ENCODE measurements around the gene ZNF79. TPM values are rescaled to one million over a fixed set of nuclear protein-coding genes. Genes with fewer than 3 reads are reported as not detected.

The ZNF79 gene
- total RNA-seq, 1 donor from 2014 or later, result 14.1 TPM

DNA sequence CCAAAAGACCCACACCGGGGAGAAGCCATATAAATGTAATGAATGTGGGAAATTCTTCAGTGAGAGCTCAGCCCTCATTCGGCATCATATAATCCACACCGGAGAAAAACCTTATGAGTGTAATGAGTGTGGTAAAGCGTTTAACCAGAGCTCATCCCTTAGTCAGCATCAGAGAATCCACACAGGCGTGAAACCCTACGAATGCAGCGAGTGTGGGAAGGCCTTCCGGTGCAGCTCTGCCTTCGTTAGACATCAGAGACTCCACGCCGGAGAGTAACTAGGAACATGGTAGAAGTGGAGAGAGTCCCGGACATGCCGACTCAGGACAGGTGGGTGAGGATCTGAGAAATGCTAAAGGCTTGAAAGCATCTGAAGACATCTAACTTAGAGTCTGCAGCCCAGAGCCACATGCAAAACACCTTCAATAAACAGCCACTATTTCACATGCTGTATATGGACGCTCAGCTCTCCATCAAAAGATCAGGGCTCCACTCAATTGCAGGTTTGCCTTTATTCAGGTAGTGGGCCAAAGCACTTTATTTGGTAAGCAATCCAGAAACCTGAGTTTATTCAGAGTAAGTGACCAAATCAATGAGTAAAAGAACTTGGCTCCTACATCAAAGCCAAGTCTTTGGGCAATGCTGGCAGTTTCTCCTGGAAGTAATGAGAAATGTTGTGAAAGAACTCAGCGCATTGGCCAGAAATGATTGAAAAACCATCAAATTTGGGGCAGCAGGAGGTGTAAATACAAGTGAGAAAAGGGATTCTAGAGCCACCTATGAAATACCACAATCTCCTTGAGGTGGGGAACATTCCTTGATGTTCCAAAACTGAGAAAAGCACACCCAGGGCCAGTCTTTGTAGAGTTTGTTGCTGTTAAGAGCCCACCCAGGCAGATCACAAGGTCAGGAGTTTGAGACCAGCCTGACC, 21.0 kb downstream of the ZNF79 start:
- Mint-ChIP-seq H3K4me1 (ENCODE audit: unreplicated experiment) (peaks cover 28% of the 10 kb centered on the region), H3K9me3 (no peaks in the 10 kb centered on the region), H3K4me3 (no peak overlapping the region), H3K27ac (peak overlapping the region; percentile 45), H3K36me3 (peaks cover 75% of the 10 kb centered on the region), H3K27me3 (no peaks in the 10 kb centered on the region)
- DNase-seq (ENCODE audit: extremely low spot score, unreplicated experiment), result no peak
- TF ChIP-seq, protein P1, sequence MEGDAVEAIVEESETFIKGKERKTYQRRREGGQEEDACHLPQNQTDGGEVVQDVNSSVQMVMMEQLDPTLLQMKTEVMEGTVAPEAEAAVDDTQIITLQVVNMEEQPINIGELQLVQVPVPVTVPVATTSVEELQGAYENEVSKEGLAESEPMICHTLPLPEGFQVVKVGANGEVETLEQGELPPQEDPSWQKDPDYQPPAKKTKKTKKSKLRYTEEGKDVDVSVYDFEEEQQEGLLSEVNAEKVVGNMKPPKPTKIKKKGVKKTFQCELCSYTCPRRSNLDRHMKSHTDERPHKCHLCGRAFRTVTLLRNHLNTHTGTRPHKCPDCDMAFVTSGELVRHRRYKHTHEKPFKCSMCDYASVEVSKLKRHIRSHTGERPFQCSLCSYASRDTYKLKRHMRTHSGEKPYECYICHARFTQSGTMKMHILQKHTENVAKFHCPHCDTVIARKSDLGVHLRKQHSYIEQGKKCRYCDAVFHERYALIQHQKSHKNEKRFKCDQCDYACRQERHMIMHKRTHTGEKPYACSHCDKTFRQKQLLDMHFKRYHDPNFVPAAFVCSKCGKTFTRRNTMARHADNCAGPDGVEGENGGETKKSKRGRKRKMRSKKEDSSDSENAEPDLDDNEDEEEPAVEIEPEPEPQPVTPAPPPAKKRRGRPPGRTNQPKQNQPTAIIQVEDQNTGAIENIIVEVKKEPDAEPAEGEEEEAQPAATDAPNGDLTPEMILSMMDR (conservative IDR thresholded peaks at IDR 0.05), result no peak

DNA sequence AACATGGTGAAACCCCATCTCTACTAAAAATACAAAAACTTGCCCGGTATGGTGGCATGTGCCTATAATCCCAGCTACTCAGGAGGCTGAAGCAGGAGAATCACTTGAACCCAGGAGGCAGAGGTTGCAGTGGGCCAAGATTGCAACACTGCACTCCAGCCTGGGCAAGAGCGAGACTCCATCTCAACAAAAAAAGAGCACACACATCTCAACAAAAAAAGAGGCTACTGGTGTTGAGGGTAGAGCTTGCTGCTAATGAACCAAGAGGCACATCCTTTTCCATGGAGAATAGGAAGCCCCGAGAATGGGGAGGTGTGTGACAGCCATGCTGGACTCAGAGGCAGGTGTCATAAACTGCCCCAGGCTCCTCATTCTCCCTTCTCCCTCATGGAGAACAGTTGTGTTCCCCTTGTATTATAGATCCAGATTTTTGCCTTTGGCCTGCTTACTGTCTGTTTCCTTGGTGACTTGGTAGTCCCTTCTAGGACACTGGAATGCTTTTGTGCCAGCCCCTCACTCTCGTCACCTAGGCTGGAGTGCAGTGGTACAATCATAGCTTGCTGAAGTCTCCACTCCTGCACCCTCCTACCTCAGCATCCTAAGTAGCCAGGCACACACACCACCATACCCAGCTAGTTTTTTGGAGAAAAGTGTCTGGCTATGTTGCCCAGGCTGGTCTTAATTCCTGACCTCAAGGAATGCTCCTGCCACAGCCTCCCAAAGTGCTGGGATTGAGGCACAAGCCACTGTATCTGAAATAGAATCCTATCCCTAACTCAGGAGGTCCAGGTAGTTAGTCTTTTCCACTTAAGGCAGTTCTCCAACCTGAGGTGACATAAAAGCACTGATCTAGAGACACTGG, 21.9 kb downstream of the ZNF79 start:
- peaks cover 30% of the 10 kb centered on the region for H3K4me1 Mint-ChIP-seq (ENCODE audit: unreplicated experiment)
- H3K36me3 Mint-ChIP-seq, result peaks cover 73% of the 10 kb centered on the region
- no peaks in the 10 kb centered on the region for H3K9me3 Mint-ChIP-seq
- H3K4me3 Mint-ChIP-seq, result peak overlapping the region; percentile 36
- no peak for DNase-seq (ENCODE audit: extremely low spot score, unreplicated experiment)
- H3K27ac Mint-ChIP-seq, result peak overlapping the region; percentile 72
- TF ChIP-seq, protein P1 (conservative IDR thresholded peaks at IDR 0.05), result no peak
- peaks cover under 1% of the 10 kb centered on the region for H3K27me3 Mint-ChIP-seq

DNA sequence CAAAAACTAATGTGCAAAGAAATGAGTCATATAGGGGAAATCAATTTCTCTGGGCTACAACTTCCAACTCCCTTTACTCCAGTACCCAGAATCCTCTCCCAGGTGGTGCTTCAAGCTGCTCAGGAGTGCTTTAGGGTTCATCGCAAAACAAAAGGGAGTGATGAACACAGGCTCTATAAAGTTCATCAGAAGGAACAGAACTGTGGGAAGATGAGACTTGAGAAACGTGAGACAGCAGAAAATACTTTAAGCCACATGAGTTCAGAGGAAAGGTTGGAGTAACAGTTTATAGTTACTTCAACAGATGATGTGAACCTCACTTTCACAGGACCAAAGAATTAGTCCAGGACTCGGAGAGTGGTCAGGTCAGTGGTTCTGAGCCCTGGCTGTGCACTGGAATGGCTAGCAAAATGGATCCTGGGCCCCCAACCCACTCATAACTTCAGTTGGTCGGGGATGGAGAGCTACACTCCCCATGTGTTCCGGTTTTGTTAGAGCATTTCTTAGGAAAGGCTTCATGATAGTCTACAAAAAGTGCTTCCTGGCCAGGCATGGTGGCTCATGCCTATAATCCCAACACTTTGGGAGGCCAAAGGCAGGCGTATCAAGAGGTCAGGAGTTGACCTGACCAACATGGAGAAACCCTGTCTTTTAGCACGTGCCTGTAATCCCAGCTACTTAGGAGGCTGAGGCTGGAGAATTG, 22.7 kb downstream of the ZNF79 start:
- H3K4me3 Mint-ChIP-seq, result peak overlapping the region; percentile 96
- no peaks in the 10 kb centered on the region for H3K9me3 Mint-ChIP-seq
- peaks cover 3% of the 10 kb centered on the region for H3K27me3 Mint-ChIP-seq
- peak overlapping the region; percentile 98 for H3K27ac Mint-ChIP-seq
- peaks cover 72% of the 10 kb centered on the region for H3K36me3 Mint-ChIP-seq
- TF ChIP-seq, protein P1 (conservative IDR thresholded peaks at IDR 0.05), result no peak
- no peak for DNase-seq (ENCODE audit: extremely low spot score, unreplicated experiment)
- H3K4me1 Mint-ChIP-seq (ENCODE audit: unreplicated experiment), result peaks cover 30% of the 10 kb centered on the region

DNA sequence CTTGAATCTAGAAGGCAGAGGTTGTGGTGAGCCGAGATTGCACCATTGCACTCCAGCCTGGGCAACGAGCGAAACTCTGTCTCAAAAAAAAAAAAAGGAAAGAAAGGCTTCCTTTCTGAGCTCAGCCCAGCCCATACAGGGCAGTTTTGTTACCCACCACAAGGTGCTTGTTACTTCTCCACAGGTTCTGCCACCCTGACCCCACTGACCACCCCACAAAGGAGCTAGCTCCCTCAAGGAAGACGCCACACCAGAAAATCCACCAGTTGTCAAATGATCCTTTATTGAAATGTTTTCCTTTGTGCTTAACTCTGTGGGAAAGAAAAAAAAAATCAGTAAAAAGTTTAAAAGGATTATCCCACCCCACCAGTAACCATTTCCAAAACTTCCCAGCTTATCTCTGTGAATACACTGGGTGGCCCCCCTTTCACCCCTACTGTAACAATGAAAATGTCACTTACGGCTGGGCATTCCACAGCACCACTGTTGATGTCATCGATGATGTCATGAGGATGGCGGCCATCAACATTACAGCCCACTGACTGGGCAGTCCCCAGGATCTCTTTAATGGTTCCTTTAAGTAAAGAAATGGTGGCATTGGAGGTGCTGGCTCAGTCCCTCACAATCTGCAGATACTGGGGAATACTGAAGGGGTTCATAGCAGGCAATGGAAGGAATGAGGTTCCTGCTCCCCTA, 23.4 kb downstream of the ZNF79 start:
- TF ChIP-seq, protein P1 (conservative IDR thresholded peaks at IDR 0.05), result peak; percentile 40
- Mint-ChIP-seq H3K4me3 (peak overlapping the region; percentile 96), H3K4me1 (ENCODE audit: unreplicated experiment) (peaks cover 30% of the 10 kb centered on the region), H3K27ac (peak overlapping the region; percentile 98), H3K36me3 (peaks cover 68% of the 10 kb centered on the region), H3K9me3 (no peaks in the 10 kb centered on the region), H3K27me3 (peaks cover 3% of the 10 kb centered on the region)
- no peak for DNase-seq (ENCODE audit: extremely low spot score, unreplicated experiment)

Measured in type B pancreatic cell (in vitro differentiated cells).